ENCODE measurements around the gene PRELID1. TPM values are rescaled to one million over a fixed set of nuclear protein-coding genes. Genes with fewer than 3 reads are reported as not detected.
"Not testable (repeated sequence)": the region's sequence is repeated elsewhere in the genome, so short reads cannot be mapped to it uniquely, and the experiment has no call there.

Gene PRELID1
- total RNA-seq, 2 donors from 2014 or later = 157 to 165 TPM

DNA sequence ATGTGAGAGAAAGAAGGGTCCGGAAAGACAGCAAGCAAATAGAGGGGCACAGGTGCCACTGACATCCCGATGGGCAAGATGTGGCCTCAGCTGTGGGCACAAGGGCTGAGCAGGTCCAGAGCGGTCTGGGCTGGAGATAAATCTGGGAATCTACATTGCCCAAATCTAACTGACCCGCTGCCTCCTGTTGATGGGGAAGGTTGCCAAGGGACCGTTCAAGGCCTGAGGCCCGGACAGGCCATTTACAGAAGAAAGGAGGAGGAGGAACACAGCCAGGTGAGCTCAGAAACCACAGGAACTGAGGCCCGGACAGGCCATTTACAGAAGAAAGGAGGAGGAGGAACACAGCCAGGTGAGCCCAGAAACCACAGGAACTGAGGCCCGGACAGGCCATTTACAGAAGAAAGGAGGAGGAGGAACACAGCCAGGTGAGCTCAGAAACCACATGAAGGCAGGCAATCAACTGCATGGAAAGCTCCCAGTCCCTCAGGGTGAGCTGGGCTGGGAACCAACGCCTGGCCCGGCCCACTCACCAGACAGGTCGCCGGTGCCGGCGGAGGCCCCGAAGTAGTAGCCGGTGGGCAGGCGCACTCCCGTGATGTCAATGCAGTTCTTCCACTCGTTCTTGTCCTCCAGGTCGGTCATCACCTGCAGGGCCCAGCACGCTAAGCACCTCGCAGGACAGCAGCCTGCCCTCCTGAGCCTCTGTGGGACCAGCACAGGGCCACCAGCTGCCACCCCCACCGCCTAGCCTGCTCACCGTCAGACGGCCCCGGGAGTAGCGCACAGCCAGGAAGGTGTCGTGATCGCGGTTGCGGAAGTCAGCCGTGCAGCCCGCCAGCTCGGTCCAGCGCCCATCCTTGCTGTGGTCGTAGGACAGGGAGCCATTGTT is 33.2 kb downstream of the PRELID1 start:
- Mint-ChIP-seq H3K36me3 (ENCODE audit: low read depth) (peaks cover 71% of the 10 kb centered on the region), H3K4me1 (peaks cover 10% of the 10 kb centered on the region), H3K9me3 (no peaks in the 10 kb centered on the region), H3K27ac (no peak overlapping the region), H3K27me3 (ENCODE audit: insufficient read depth) (no peaks in the 10 kb centered on the region), H3K4me3 (no peak overlapping the region)
- Histone ChIP-seq H3K4me3 (ENCODE audit: low read length) (no peak overlapping the region), H3K36me3 (ENCODE audit: control insufficient read depth, insufficient read depth, low read length) (peaks cover 66% of the 10 kb centered on the region), H3K4me1 (ENCODE audit: control insufficient read depth, insufficient read depth, low read length) (no peaks in the 10 kb centered on the region), H3K27me3 (ENCODE audit: control insufficient read depth, insufficient read depth, low read length, poor library complexity, severe bottlenecking) (no peaks in the 10 kb centered on the region), H3K9me3 (ENCODE audit: control insufficient read depth, low read length) (peaks cover 6% of the 10 kb centered on the region), H3K9ac (ENCODE audit: extremely low read depth, low read length, poor library complexity, severe bottlenecking) (no peak overlapping the region), H3K27ac (ENCODE audit: low read depth, low read length) (no peak overlapping the region)
- DNase-seq = no peak
- WGBS, 2 experiments (ENCODE audit: insufficient coverage in 1 of 2, insufficient read length in 1 of 2) = 95 to 96% methylated on average over 30 to 36 of the region's 36 CpGs
- TF ChIP-seq, protein P1, sequence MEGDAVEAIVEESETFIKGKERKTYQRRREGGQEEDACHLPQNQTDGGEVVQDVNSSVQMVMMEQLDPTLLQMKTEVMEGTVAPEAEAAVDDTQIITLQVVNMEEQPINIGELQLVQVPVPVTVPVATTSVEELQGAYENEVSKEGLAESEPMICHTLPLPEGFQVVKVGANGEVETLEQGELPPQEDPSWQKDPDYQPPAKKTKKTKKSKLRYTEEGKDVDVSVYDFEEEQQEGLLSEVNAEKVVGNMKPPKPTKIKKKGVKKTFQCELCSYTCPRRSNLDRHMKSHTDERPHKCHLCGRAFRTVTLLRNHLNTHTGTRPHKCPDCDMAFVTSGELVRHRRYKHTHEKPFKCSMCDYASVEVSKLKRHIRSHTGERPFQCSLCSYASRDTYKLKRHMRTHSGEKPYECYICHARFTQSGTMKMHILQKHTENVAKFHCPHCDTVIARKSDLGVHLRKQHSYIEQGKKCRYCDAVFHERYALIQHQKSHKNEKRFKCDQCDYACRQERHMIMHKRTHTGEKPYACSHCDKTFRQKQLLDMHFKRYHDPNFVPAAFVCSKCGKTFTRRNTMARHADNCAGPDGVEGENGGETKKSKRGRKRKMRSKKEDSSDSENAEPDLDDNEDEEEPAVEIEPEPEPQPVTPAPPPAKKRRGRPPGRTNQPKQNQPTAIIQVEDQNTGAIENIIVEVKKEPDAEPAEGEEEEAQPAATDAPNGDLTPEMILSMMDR (conservative IDR thresholded peaks at IDR 0.05) = no peak

DNA sequence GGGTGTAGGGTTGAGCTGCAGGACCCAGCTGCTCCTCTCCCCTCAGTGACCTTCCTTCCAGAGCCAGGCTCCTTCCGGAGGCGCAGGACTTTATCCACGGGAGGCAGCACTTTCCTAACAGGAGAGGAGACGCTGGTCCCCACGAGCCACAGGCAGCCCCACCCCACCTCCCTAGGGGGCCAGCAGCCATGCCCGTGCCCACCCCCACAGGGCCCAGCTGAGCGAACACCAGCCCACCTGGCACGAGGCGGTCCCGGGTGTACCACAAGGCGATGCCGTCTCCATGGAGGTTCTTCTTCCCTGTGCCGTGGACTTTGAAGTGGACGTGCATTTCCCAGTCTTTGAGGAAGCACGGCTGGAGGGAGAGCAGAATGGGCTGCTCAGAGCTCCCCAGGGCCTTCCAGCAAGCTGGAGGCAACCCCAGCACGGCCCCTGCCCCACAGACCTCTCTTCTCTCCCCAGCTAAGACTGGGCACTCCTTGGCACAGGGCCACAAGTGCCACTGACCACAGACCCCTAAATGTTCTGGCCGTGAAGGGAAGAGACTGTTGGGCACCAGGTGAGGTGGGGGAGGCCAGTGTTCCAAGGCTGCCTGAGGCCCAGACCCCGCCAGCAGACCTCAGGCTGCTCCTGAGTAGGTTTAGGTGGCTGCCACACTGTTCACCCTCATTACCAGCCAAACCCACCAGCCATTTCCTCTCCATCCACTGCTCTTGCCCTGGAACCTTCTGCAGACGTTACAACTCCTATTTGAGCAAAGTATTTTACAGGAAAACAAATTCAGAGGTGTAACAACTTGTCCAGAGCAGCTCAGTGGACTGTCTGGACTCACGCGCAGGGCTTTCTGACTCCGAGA is 34.9 kb downstream of the PRELID1 start:
- Histone ChIP-seq H3K27ac (ENCODE audit: low read depth, low read length) (no peak overlapping the region), H3K36me3 (ENCODE audit: control insufficient read depth, insufficient read depth, low read length) (peaks cover 72% of the 10 kb centered on the region), H3K27me3 (ENCODE audit: control insufficient read depth, insufficient read depth, low read length, poor library complexity, severe bottlenecking) (no peaks in the 10 kb centered on the region), H3K4me1 (ENCODE audit: control insufficient read depth, insufficient read depth, low read length) (no peaks in the 10 kb centered on the region), H3K9ac (ENCODE audit: extremely low read depth, low read length, poor library complexity, severe bottlenecking) (no peak overlapping the region), H3K9me3 (ENCODE audit: control insufficient read depth, low read length) (peaks cover 6% of the 10 kb centered on the region), H3K4me3 (ENCODE audit: low read length) (no peak overlapping the region)
- H3K9me3 Mint-ChIP-seq = no peaks in the 10 kb centered on the region
- no peaks in the 10 kb centered on the region for H3K27me3 Mint-ChIP-seq (ENCODE audit: insufficient read depth)
- no peak overlapping the region for H3K4me3 Mint-ChIP-seq
- WGBS, 2 experiments (ENCODE audit: insufficient coverage in 1 of 2, insufficient read length in 1 of 2) = 88 to 95% methylated on average over 14 to 22 of the region's 22 CpGs
- peak overlapping the region; percentile 61 for H3K27ac Mint-ChIP-seq
- TF ChIP-seq, protein P1 (conservative IDR thresholded peaks at IDR 0.05) = no peak
- DNase-seq = no peak
- H3K4me1 Mint-ChIP-seq = peaks cover 10% of the 10 kb centered on the region
- peaks cover 68% of the 10 kb centered on the region for H3K36me3 Mint-ChIP-seq (ENCODE audit: low read depth)

DNA sequence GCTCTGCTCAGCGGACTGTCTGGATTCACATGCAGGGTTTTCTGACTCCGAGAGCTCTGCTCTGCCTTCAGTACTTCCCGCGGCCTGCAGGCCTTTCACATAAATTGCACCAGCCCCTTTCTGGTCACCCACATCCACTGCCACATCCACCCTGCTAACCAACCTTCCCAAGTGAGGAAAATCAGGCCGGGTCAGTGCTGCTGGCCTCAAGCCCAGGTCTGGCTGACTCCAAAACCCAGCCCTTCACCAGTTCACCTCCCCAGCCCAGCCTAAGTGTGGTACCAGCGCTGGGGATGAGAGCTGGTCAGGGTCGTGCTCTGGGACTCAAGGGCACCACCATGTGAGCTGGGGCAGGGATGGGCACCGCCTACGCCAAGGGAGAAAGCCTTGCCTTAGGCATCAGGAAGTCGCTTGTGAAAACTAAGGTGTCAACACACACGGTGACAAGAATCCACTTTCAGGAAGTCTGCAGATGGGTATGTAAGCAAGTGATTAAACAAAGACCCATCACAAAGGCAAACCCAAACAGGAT is 35.6 kb downstream of the PRELID1 start:
- Mint-ChIP-seq H3K4me3 (no peak overlapping the region), H3K27me3 (ENCODE audit: insufficient read depth) (no peaks in the 10 kb centered on the region), H3K9me3 (no peaks in the 10 kb centered on the region), H3K4me1 (peaks cover 10% of the 10 kb centered on the region), H3K27ac (peak overlapping the region; percentile 61), H3K36me3 (ENCODE audit: low read depth) (peaks cover 64% of the 10 kb centered on the region)
- TF ChIP-seq, protein P1 (conservative IDR thresholded peaks at IDR 0.05) = no peak
- no peak overlapping the region for H3K4me3 ChIP-seq (ENCODE audit: low read length)
- H3K9ac ChIP-seq (ENCODE audit: extremely low read depth, low read length, poor library complexity, severe bottlenecking) = no peak overlapping the region
- no peaks in the 10 kb centered on the region for H3K27me3 ChIP-seq (ENCODE audit: control insufficient read depth, insufficient read depth, low read length, poor library complexity, severe bottlenecking)
- 83% methylated on average over 8 to 11 of the region's 11 CpGs for WGBS, 2 experiments (ENCODE audit: insufficient coverage in 1 of 2, insufficient read length in 1 of 2)
- DNase-seq = no peak
- peaks cover 6% of the 10 kb centered on the region for H3K9me3 ChIP-seq (ENCODE audit: control insufficient read depth, low read length)
- peaks cover 69% of the 10 kb centered on the region for H3K36me3 ChIP-seq (ENCODE audit: control insufficient read depth, insufficient read depth, low read length)
- no peaks in the 10 kb centered on the region for H3K4me1 ChIP-seq (ENCODE audit: control insufficient read depth, insufficient read depth, low read length)
- no peak overlapping the region for H3K27ac ChIP-seq (ENCODE audit: low read depth, low read length)

DNA sequence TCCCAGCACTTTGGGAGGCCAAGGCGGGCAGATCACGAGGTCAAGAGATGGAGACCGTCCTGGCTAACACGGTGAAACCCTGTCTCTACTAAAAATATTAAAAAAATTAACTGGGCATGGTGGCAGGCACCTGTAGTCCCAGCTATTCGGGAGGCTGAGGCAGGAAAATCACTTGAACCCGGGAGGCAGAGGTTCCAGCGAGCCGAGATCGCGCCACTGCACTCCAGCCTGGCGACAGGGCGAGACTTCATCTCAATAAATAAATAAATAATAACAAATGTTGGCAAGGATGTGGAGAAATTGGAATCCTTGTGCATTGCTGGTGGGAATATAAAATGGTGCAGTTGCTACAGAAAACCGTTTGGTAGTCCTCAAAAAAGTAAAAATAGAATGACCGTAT is 39.4 kb downstream of the PRELID1 start:
- not testable (repeated sequence) for DNase-seq; H3K9me3 Mint-ChIP-seq; H3K9me3 ChIP-seq (ENCODE audit: control insufficient read depth, low read length); H3K9ac ChIP-seq (ENCODE audit: extremely low read depth, low read length, poor library complexity, severe bottlenecking); H3K27ac Mint-ChIP-seq; H3K4me3 ChIP-seq (ENCODE audit: low read length); H3K4me3 Mint-ChIP-seq; H3K4me1 ChIP-seq (ENCODE audit: control insufficient read depth, insufficient read depth, low read length); H3K27me3 Mint-ChIP-seq (ENCODE audit: insufficient read depth); H3K27ac ChIP-seq (ENCODE audit: low read depth, low read length); H3K27me3 ChIP-seq (ENCODE audit: control insufficient read depth, insufficient read depth, low read length, poor library complexity, severe bottlenecking)
- 93 to 94% methylated on average over 9 to 13 of the region's 14 CpGs for WGBS, 2 experiments (ENCODE audit: insufficient coverage in 1 of 2, insufficient read length in 1 of 2)
- peaks cover 10% of the 10 kb centered on the region for H3K4me1 Mint-ChIP-seq
- H3K36me3 ChIP-seq (ENCODE audit: control insufficient read depth, insufficient read depth, low read length) = peaks cover 64% of the 10 kb centered on the region
- H3K36me3 Mint-ChIP-seq (ENCODE audit: low read depth) = peaks cover 61% of the 10 kb centered on the region
